Activated CD4-positive, alpha-beta T cell treated with anti-CD3 and anti-CD28 coated beads, Interleukin-2, amount 50 U/mL, for 16 hours (primary cell): ENCODE measurements around the gene PASD1.
"Not testable (repeated sequence)": the region's sequence is repeated elsewhere in the genome, so short reads cannot be mapped to it uniquely, and the experiment has no call there.

Source experiments
- DNase-seq: peaks from one replicate; pipeline ENCODE4 v3.0.0-alpha.2; 2020

PASD1 gene

DNA sequence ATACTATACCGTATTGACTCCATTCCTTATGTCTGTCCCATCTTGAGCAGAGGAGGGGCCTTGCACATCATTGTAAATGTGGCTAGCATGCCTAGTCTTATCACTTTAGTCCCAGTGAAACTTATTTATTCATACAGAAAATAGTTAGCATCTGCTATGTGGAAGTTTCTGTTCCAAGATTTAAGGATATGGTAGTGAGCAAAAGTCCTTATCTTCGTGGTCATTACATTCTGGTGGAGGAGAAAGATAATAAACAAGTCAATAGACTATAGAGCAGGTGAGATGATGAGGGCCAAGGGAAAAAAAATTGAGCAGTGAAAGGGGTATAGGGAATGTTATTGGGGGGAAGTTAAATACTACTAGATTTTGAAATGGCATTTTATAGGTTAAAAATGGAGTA is 68.3 kb downstream of the PASD1 start:
- no peak for DNase-seq

DNA sequence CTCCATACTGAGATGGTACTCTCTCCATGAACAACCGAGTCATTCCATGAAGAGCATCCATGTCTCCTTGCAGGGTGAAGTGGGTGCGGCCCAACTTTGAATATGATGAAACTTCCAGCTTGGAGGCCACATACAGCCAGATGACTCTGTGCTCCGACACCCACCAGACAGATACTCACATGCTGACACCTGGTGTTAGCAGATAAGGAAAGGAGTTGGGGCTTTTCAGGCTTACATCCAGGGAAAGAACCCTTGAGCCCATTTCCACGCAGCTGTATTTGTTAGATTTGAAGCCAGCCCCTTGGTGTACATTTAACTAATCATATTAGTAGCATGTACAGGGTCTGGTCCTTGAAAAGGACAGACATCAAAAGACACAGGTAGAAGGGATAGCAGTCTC is 69.7 kb downstream of the PASD1 start:
- DNase-seq, result no peak

DNA sequence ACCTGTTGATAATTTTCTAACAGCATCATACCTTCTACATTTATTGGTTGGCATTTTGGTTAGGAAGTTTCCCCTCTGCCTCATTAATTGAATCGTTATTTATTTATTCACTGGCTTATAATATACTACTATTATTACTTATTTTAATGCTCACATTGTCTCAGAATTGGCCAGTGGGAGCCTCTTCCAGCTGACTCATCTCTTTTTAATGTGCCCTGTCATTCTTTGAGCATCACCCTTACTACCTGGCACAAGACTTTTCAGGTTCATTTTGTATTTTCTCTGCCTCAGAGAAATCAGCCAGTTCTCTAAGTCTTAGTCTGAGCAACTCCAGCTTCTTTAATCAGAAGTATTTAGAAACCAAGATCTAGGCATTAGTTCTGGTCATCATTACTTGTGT is 71.5 kb downstream of the PASD1 start:
- no peak for DNase-seq

DNA sequence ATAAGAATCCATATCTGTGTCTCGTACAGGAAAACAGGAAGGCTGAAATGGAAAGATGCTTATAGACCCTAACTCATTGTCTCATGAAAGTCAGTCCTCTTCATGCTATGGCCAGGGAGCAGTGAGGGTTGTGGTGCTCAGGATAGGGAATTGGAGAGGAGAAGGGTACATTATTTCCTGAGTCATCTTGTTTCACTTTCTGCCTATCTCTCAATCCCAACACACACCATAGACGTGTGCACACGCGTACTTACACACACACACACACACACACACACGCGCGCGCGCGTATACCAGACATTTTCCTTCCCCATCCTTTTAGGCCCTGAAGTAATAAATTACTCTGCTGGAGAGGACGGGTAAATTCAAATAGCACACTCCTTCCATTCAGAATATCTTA is 78.1 kb downstream of the PASD1 start:
- no peak for DNase-seq

DNA sequence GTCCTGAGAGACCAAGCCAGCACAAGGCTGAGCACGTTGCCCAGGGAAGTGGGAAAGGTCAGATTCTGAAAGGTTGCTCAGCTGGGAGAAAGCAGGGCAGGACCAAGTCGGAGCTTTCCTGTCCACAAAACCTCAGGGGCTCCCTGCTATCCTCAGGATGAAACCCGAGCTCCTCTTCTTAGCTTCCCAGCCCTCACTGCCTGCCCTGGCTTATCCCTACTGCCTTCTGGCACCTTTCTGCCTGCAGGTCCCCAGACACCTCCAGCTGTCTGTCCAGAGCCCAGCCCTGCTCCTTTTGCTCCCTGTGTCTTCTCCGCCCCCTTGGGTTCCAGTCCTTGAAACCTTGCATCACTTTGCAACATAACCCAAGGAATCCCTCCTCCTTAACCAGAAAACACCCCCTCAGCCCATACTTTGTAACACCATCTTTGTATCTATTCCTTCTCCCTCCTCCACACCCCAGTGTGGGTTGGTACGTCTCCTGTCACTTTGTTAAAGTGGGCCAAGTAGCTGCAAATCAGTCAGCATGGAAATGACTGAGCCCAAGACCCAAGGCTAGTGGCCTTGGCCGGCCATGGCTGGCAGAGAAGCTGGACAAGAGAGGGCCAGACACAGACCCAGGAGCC is 111.8 kb downstream of the PASD1 start:
- DNase-seq, result no peak

DNA sequence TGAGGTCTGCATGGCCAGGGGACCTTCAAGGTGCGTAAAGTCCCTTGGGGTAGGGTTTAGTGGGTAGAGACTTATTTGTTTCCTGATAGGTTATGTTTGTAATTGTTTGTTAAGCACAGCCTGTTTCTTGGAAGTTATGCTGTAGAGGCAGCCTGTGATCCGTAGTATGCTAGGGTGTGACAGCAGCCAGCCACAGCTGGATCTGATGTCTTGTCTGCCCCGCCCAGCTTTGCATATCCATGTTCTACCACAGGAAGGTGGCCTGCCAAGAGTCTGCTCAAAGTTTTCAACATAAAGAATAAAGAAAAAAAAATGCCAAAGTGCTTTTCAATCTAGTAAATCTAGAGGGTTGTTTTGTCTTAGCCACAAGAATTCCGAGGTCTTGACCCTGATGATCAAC is 112.7 kb downstream of the PASD1 start:
- no peak for DNase-seq

DNA sequence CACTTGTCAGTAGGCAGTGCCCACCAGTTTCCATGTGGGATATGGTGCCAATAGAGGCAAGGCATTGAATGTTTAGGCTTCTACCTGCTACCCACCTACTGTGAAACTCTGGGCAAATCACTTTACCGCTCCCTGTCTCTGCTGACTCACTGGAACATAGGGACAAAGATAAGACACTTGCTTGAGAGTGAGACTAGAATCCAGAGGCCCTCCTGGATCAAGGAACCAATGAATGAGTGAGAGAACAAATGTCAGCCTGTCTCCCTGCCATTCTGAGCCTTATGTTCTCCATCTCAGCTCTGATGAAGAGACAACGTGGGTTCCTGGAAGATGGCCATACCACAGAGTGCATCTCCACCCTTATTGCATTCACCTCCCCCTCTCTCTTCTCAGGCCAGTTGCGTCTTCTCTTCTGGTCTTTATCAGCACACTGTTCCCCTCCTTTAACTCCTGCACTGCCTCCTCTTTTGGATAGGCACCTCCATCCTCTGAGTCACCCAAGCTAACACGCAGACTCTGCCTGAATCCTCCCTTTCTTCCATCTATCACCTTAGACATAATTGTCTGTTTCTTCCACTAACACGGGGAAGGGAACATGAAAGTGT is 116.4 kb downstream of the PASD1 start:
- no peak for DNase-seq

DNA sequence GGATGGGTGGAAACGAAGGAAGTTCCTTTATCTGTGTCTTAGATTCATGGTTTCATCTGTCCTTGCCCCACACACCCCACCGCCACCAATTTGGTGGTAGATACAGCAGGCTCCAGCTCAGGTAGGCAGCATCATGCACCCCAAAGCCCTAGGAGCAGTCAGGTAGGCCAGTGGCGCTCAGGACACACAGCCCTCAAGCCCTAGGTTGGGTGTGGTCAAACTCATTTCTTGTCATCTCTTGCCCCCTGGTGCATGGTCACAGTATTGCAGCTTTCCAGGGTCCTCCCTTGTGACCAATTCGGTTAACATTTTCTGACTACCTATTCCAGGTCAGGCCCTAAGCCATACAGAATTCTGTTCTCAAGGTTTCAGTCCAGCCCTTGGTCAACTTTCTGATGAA is 117.3 kb downstream of the PASD1 start:
- DNase-seq, result peak; percentile 76

DNA sequence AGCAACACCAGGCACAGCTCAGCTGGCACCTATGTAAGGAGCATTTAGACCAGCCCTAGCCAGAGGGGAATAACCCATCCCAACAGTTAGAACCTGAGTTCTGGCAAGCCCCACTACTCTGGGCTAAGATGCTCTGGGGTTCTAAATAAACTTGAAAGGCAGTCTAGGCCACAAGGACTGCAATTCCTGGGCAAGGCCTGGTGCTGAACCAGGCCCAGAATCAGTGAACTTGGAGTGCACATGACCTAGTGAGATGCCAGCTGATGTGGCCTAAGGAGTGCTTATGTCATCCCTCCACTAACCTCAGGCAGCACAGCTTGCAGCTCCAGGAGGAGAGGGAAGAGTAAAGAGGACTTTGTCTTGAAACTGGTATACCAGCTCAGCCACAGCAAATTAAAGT is 124.2 kb downstream of the PASD1 start:
- no peak for DNase-seq

DNA sequence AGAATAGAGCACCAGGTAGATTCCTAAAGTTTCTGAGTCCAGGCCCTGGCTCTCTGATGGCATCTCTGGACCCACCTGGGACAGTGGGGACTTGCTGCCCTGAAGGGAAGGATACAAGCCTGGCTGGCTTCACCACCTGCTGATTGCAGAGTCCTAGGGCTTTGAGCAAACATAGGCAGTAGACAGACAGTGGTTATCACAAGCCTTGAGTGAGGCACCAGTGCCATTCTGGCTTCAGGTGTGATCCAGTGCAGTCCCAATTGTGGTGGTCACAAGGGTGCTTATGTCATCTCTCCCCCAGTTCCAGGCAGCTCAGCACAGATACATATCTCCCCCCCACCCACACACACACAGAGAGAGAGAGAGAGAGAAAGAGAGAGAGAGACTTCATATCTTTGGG is 125.2 kb downstream of the PASD1 start:
- no peak for DNase-seq

DNA sequence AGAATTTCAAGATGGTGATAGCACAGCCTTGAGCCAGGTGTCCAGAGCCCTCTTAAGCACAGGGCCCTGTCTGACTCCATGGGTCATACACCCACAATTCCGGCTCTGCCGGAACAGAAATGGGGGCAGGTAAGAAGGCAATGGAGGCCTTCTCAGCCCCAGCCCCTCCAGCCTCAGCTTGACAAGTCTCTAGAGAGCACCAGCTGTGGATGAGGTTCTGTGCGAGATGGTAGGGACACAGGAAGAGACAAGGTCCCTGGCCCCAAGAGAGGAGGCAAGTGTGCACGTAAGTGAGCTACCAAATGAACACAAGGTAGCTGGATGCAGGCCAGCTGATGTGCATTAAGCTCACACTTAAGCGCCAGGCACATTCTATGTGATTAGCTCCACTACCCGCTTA is 129.3 kb downstream of the PASD1 start:
- DNase-seq, result no peak

DNA sequence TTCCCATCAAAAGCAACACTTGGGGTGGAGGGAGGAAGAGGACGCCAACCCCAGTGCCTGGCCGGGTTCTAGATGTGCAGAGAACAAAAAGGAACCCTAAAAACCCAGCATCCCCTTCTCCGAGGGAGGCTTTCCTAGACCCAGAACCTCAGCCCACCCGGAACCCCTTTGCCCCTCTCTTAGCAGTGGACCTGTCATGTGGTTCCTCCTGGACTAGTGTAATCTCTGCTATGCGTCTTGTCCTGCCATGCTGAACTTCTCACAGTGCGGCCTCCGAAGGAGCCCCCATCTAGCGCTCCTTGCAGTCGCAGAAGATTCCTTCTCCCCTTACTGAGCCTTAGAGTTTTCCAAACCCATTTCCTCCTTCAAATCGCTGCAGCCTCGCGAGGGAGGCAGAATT is 130.6 kb downstream of the PASD1 start:
- no peak for DNase-seq

DNA sequence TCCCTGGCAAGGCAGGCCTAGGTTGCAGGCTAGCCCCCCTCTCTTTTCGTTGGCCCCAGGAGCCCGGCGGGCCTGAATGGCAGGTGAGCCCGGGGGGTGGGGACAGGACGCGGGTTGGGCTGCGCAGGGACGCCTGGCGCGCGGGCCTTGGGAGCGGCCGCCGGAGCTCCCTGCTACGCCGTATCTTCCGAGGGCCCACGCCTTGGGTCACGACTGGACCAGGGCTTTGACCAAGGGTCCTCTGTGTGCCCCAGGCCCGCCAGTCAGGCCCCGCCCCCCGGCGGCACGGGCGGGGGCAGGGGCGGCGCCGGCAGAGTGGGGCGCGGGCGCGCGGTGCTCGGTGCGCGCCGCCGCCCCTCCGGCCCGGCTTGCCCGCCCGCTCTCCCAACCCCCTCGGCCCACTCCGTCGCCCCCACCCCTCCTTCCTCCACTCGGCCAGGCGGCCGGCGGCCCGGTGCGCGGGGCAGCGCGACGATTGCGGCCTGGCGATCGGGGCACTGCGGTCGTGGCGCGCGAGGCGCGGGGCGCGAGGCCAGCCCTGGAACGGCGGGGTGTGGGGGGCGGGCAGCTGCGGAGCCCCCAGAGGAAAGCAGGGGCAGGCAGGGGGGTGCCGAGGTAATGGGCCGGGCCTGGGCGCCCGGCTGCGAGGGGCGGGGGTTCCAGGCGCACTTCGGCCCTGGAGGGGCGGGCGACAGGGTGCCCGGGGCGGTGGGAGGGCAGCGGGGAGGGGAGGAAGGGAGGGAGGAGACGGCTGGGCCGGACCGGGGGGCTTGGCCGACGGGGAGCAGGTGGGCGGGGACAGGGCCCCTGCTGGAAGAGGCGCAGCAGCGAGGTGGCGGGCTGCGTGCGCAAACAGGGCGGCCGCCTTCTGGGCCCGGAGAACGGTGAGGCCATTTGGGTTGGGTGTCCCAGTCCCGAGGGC is 131.4 kb downstream of the PASD1 start, which contains the start of gene PRRG3:
Gene PRRG3, plus strand, starts transcription at position 798 of the 922 bp plus-strand sequence. CDS start 3,357 bp downstream, outside the sequence.
- DNase-seq, result no peak

DNA sequence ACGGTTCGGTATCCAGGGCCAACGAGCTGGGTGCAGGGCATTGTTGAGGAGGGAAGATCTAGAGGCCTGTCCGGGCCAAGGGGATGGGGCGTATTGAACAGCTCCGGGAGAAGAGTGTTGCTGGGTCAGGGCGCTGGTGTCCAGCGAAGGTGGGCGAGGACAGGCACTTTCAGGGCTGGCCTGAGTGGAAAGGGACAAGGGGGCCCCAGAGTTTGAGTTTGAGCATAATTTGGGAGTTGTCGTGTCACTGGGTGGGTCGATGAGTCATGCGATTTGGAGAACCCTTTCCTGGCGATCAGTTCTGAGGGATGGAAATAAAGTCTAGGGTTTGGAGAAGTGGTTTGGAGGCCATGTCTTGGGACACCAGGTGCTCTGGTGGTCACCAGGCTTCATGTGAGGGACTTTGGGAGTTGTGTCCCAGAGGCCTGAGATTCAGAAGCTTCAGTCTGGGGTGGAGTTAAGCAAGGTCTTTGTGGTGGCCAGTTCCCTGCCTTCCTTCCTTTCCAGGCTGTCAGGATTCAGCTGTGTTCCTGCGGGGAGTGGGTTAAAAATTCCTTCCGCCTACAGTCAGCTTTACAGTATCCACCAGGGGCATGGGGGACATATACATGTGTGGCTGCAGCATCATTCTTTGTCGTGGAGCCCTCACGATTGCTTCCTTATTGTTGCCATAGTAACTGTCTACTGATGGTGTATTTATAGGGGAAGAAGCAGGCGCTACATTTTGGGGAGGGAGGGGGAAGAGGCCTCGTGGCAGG is 132.3 kb downstream of the PASD1 start:
- DNase-seq, result no peak

DNA sequence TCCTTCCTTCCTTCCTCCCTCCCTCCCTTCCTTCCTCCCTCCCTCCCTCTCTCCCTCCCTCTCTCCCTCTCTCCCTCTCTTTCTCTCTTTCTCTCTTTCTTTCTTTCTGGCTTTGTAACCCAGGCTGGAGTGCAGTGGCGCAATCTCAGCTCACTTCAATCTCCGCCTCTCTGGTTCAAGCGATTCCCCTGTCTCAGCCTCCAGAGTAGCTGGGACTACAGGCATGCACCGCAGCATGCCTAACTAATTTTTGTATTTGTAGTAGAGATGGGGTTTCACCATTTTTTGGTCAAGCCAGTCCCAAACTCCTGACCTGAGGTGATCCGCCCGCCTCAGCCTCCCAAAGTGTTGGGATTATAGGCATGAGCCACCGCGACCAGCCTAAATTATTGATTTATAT is 133.6 kb downstream of the PASD1 start:
- not testable (repeated sequence) for DNase-seq

DNA sequence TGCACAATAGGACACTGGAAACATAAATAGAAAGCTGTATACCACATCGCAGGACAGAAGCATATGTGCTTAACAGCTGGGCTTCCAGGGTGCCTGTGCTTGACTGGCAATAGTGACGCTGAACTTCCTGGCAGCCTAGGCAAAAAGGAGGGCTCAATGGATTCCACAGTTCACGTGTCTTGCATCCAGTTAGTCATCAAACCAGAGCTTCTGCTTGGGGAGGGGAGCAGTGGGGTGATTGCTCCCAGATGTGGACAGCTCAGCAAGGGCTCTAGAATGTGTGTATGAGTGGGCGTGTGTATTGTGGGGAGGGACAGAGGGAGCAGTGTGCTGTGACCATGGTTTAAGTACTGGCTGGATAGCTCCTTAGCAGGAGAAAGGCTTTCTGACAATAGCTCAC is 134.0 kb downstream of the PASD1 start:
- no peak for DNase-seq

DNA sequence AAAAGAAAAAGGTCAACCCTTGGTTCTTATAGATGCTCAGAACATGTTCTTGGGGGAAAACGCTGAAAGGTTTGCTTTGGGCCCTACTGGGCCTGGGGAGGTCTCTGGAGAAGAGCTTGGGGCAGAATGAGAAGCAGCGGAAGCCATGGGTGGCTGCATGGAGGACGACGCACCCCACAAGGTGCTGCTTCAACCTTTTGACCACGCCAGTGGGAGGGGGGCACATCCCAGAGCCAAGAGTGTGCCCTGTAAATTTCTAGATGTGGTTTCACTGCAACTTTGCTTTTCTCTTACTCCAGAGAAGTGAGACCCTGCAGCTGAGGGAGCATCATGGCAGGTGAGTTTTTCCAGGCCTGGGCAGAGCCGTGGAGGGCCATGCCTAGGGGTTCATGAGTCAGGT is 135.0 kb downstream of the PASD1 start:
- DNase-seq, result no peak

DNA sequence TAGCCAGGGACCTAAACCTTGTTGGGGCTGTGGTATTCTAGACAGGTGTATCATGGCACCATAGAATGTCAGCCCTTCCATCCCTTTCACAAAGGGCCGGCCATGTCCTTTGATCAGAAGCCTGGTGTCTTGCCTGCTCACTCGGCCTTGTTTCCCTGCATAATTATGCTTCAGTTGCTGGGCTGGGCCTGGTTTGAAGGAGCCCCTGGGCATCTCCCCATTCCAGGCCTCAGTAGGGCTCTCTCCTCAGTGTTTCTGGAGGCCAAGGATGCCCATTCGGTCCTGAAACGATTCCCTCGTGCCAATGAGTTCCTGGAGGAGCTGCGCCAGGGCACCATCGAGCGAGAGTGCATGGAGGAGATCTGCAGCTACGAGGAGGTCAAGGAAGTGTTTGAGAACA is 136.3 kb downstream of the PASD1 start:
- DNase-seq, result no peak

DNA sequence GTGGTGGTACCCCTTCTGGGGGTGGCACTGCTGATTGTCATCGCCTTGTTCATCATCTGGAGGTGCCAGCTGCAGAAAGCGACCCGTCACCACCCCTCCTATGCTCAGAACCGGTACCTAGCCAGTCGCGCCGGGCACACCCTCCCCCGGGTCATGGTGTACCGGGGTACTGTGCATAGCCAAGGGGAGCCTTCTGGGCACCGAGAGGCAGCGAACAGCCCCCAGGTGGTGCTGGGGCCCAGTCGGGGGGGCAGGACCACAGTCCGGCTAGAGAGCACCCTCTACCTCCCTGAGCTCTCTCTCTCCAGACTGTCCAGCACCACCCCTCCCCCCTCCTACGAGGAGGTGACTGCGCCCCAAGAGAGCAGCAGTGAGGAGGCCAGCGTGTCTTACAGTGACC is 137.1 kb downstream of the PASD1 start:
- DNase-seq, result no peak

DNA sequence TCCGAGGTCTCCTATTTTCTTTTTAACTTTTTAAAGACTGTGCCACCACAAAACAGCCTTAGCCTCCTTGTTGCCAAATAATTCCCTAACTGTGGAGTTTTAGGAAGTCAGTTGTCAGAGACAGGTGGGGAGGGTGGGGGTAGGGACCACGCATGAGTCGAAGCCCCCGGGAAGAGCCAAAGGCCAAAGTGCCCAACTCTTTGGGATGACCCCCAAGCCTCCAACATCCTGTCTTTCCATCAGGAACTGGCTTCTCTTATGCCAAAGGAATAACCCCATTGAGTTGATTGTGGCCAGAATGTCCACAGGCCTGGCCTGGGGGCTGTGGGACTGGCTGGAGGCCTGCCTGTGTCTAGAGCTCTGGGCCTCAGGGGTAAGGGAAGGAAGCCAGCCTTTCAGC is 137.6 kb downstream of the PASD1 start:
- DNase-seq, result no peak

DNA sequence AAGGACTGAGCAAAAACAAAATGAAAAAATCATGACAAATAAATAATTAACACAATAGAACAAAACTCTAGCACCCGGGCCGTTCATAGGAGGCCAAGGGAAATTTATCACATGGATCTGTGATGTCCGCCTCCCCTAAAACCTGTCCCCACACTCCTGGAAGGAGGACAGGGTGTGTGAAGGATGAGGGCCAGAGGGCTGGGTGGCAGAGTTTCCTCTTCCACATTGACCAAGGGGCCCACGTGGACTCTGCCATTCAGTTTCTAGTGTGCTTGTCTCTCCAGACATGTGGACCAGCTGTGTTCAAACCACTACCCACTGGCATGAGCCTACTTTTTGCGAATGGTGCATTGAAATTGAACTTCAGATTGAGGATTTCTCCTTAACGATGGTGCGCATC is 138.1 kb downstream of the PASD1 start:
- no peak for DNase-seq

DNA sequence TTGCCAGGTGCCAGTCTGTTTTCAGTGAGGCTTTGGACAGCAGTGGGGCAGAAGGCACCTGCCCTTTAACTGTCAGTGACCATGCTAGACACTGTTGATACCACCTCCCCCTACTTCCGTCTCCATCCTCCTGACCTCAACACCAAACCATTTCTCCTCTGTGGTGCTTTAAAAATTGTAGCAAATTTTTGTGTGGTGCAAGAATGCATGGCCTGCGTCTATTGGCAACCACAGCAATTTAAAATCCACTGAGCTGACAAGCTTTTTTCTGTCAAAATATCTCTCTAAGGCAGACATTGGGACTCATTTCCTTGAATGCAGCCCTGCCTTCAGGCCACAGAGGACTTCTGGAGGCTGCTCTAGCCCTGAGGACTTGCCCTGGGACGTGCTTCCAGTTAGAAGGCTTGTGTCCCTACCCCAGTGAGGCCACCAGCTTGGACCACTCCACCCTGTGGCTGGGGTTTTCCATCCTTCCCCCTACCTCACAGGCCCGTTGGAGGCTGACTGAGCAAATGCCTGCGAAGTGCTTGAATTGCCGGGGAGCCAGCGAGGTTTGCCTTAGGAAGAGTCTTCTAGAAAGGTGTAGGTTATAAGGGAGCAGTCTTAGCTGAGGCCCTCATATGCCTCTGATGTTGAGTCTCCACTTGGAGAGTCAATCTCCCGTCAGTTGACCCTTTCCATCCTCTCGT is 138.7 kb downstream of the PASD1 start:
- no peak for DNase-seq
